SU-DHL-6 (cell line): Measurements from ENCODE around the gene CRYGN.

Source experiments
- H2AFZ ChIP-seq: fragments of 200-600 bp; sonication (generic); 2 replicates; pipeline ENCODE4 v1.6.1; 2014; ENCODE audit warnings: low read depth, mild to moderate bottlenecking, moderate library complexity, mixed read lengths, antibody characterized with exemption, low read length; ENCODE audit not compliant: severe bottlenecking
- H3F3A ChIP-seq: fragments of 200-600 bp; shearing (Covaris generic); 2 replicates; pipeline ENCODE4 v1.6.0; 2016; ENCODE audit warnings: antibody characterized with exemption, mild to moderate bottlenecking; ENCODE audit not compliant: insufficient read depth
- H3K27ac ChIP-seq: fragments of 200-600 bp; sonication (generic); 2 replicates; pipeline ENCODE4 v1.5.1; 2016; ENCODE audit warnings: low read depth, mild to moderate bottlenecking, low read length, moderate library complexity, mixed read lengths
- H3K27me3 ChIP-seq: fragments of 200-600 bp; sonication (generic), shearing (Covaris generic); 2 replicates; pipeline ENCODE4 v1.6.0; 2014; ENCODE audit warnings: mild to moderate bottlenecking, low read length
- H3K36me3 ChIP-seq: fragments of 200-600 bp; sonication (generic); 2 replicates; pipeline ENCODE4 v1.6.1; 2014; ENCODE audit warnings: mild to moderate bottlenecking, low read length, mixed read lengths
- H3K4me2 ChIP-seq: fragments of 300-600, 200-600 bp; shearing (Covaris generic), sonication (generic); 2 replicates; pipeline ENCODE4 v1.6.0; 2014; ENCODE audit warnings: low read length, low read depth, mild to moderate bottlenecking; ENCODE audit not compliant: poor library complexity, severe bottlenecking
- H3K4me3 ChIP-seq: fragments of 200-600 bp; sonication (generic); 2 replicates; pipeline ENCODE4 v1.5.1; 2014; ENCODE audit warnings: antibody characterized with exemption, low read length, mild to moderate bottlenecking, mixed read lengths; ENCODE audit not compliant: insufficient read depth, poor library complexity, severe bottlenecking
- H3K79me2 ChIP-seq: fragments of 200-600 bp; sonication (generic); 2 replicates; pipeline ENCODE4 v1.6.1; 2014; ENCODE audit warnings: mild to moderate bottlenecking, low read length, moderate library complexity; ENCODE audit not compliant: insufficient read depth
- H3K9ac ChIP-seq: fragments of 200-600 bp; sonication (generic); 2 replicates; pipeline ENCODE4 v1.7.0; 2014; ENCODE audit warnings: mild to moderate bottlenecking, low read length
- H3K9me2 ChIP-seq: fragments of 200-600 bp; sonication (generic); replicated peaks from 2 replicates; pipeline ENCODE4 v1.6.1; 2014; ENCODE audit warnings: low read length; ENCODE audit not compliant: insufficient read depth
- H3K9me3 ChIP-seq: fragments of 200-600 bp; sonication (generic); 2 replicates; pipeline ENCODE4 v1.6.1; 2014; ENCODE audit warnings: low read length, mixed read lengths; ENCODE audit not compliant: insufficient read depth
- H4K20me1 ChIP-seq: fragments of 200-600 bp; sonication (generic); 2 replicates; pipeline ENCODE4 v1.6.1; 2014; ENCODE audit warnings: low read depth, mild to moderate bottlenecking, antibody characterized with exemption, low read length, moderate library complexity, mixed read lengths
- CTCF ChIP-seq: fragments of 200-600 bp; sonication (generic); IDR thresholded peaks from one replicate; pipeline ENCODE4 v1.5.1; 2017; ENCODE audit warnings: antibody characterized with exemption, mild to moderate bottlenecking, low read length, moderate library complexity; ENCODE audit not compliant: insufficient read depth, poor library complexity, severe bottlenecking
- EZH2phosphoT487 ChIP-seq: fragments of 200-600 bp; sonication (generic), shearing (Covaris generic); conservative IDR thresholded peaks from 2 replicates; pipeline ENCODE4 v1.6.1; 2018; ENCODE audit warnings: mild to moderate bottlenecking, antibody characterized with exemption, low read length, moderate library complexity, mixed read lengths

Gene CRYGN

GRCh38 chr7:151379193-151379520 lies 60.8 kb downstream of the CRYGN start:
- Histone ChIP-seq H3K9me2 (no peaks in the 10 kb centered on the region), H3K4me2 (no peak overlapping the region), H3K27me3 (no peaks in the 10 kb centered on the region), H3F3A (0 out of 2 replicates have a peak, but pooled peaks cover 3% of the 10 kb centered on the region), H3K79me2 (no peaks in the 10 kb centered on the region), H3K9ac (no peak overlapping the region), H3K9me3 (no peaks in the 10 kb centered on the region), H3K27ac (no peak overlapping the region), H3K4me3 (no peak overlapping the region), H3K36me3 (no peaks in the 10 kb centered on the region), H4K20me1 (no peaks in the 10 kb centered on the region), H2AFZ (no peak overlapping the region)
- TF ChIP-seq CTCF (no peak), EZH2phosphoT487 (no peak)
